Activated naive CD8-positive, alpha-beta T cell treated with anti-CD3 and anti-CD28 coated beads, Interleukin-2, amount 10 ng/mL, durations not matched to agents 7 days and 5 days (primary cell): ENCODE data around the gene RSPO1. TPM values are rescaled to one million over a fixed set of nuclear protein-coding genes. Genes with fewer than 3 reads are reported as not detected.

Experiments
- total RNA-seq, 2 experiments: library from RNA; stranded (reverse); gene quantifications; one replicate each; pipeline ENCODE4 v1.2.3, GENCODE V29; 2021

RSPO1 gene
- total RNA-seq, 2 experiments from 2014 or later, result not detected

Other genes starting within 250 kb of the RSPO1 start
- 10 to 100 TPM; 31.0 to 34.6 TPM for gene ZC3H12A, start 160.3 kb downstream of the RSPO1 start, total RNA-seq
- 10 to 100 TPM; 73.8 to 80.6 TPM for gene MEAF6, start 120.1 kb downstream of the RSPO1 start, total RNA-seq
- 10 to 100 TPM; 29.3 to 32.3 TPM for gene SNIP1, start 80.6 kb downstream of the RSPO1 start, total RNA-seq
- under 1 TPM in 1 of 2 experiments, not detected in 1; 0.11 TPM for gene DNALI1, start 78.0 kb downstream of the RSPO1 start, total RNA-seq
- 10 to 100 TPM; 45.2 to 46.9 TPM for gene GNL2, start 39.0 kb downstream of the RSPO1 start, total RNA-seq
- 10 to 100 TPM; 64.7 to 67.0 TPM for gene CDCA8, start 57.6 kb upstream of the RSPO1 start, total RNA-seq
- not detected for gene EPHA10, start 130.2 kb upstream of the RSPO1 start, total RNA-seq
- gene MANEAL, start 159.0 kb upstream of the RSPO1 start, total RNA-seq, result 1 to 10 TPM; 1.3 to 1.4 TPM
- 10 to 100 TPM; 15.4 to 18.0 TPM for gene C1orf122, start 172.9 kb upstream of the RSPO1 start, total RNA-seq
- 10 to 100 TPM; 13.3 to 14.1 TPM for gene YRDC, start 173.3 kb upstream of the RSPO1 start, total RNA-seq
- 10 to 100 TPM; 21.7 to 28.2 TPM for gene MTF1, start 224.7 kb upstream of the RSPO1 start, total RNA-seq